ENCODE data around the gene POLR3F.
"Not testable (repeated sequence)": the region's sequence is repeated elsewhere in the genome, so short reads cannot be mapped to it uniquely, and the experiment has no call there.

- TF ChIP-seq ZBTB43 (CRISPR knock-in tag; IDR thresholded peaks at IDR 0.05); ZBTB1 (CRISPR knock-in tag; IDR thresholded peaks at IDR 0.05; ENCODE audit: borderline replicate concordance, low read depth); MYC (IDR thresholded peaks at IDR 0.05; ENCODE audit: low read depth, low read length); MYC (CRISPR knock-in tag; IDR thresholded peaks at IDR 0.05; ENCODE audit: borderline replicate concordance, low read depth); ZNF592 (IDR thresholded peaks at IDR 0.05); VEZF1 (CRISPR knock-in tag; IDR thresholded peaks at IDR 0.05); ZBTB2 (IDR thresholded peaks at IDR 0.05); IRF2 (CRISPR knock-in tag; IDR thresholded peaks at IDR 0.05): not testable (repeated sequence)
Observed at GRCh38 chr20:18522066-18522465, 54.9 kb downstream of the POLR3F start.
